Liver (tissue), 9 donors: ENCODE measurements around the gene KRT8. TPM values are rescaled to one million over a fixed set of nuclear protein-coding genes. Genes with fewer than 3 reads are reported as not detected.

ENCODE experiments used
- DNase-seq: peaks from one replicate; pipeline ENCODE4 v3.0.0-alpha.2; 2017; ENCODE audit warnings: low spot score
- H3K27ac ChIP-seq, 2 donors: one replicate each; pipeline ENCODE4 v1.7.0; 2013; ENCODE audit warnings: inconsistent platforms in 2 of 2, low read length in 2 of 2, control low read depth in 1 of 2, low read depth in 1 of 2, mild to moderate bottlenecking in 1 of 2
- H3K27me3 ChIP-seq, 4 donors: one replicate each; pipeline versions ENCODE4 v1.6.1 to v1.7.0; 2013; ENCODE audit warnings: low read length in 3 of 4, inconsistent platforms in 1 of 4, mild to moderate bottlenecking in 1 of 4, moderate library complexity in 1 of 4; ENCODE audit not compliant: control insufficient read depth in 4 of 4, insufficient read depth in 4 of 4
- H3K36me3 ChIP-seq, 4 donors: one replicate each; pipeline versions ENCODE4 v1.6.1 to v1.7.0; 2013; ENCODE audit warnings: low read length in 3 of 4, mild to moderate bottlenecking in 3 of 4, low read depth in 1 of 4, moderate library complexity in 1 of 4; ENCODE audit not compliant: control insufficient read depth in 4 of 4, insufficient read depth in 3 of 4
- H3K4me1 ChIP-seq, 4 donors: one replicate each; pipeline versions ENCODE4 v1.6.1 to v1.7.0; 2013; ENCODE audit warnings: low read length in 3 of 4, mild to moderate bottlenecking in 3 of 4, moderate library complexity in 1 of 4; ENCODE audit not compliant: control insufficient read depth in 4 of 4, insufficient read depth in 4 of 4
- H3K4me3 ChIP-seq, 3 donors: one replicate each; pipeline versions ENCODE4 v1.6.1 to v1.7.0; 2013; ENCODE audit warnings: low read length in 3 of 3, control low read depth in 1 of 3, low read depth in 1 of 3, mild to moderate bottlenecking in 1 of 3
- H3K9ac ChIP-seq, 2 donors: one replicate each; pipeline ENCODE4 v1.7.0; 2013; ENCODE audit warnings: low read length in 2 of 2, mild to moderate bottlenecking in 2 of 2, moderate library complexity in 2 of 2, control low read depth in 1 of 2, low read depth in 1 of 2
- H3K9me3 ChIP-seq, 4 donors: one replicate each; pipeline versions ENCODE4 v1.6.1 to v1.7.0; 2013; ENCODE audit warnings: low read length in 3 of 4; ENCODE audit not compliant: control insufficient read depth in 4 of 4
- ATF3 ChIP-seq: IDR thresholded peaks from 2 replicates; pipeline ENCODE4 v1.6.1; 2016; ENCODE audit warnings: antibody characterized with exemption
- CTCF ChIP-seq: fragments of 150-350 bp; IDR thresholded peaks from 2 replicates; pipeline ENCODE4 v1.5.1; 2017; ENCODE audit warnings: improper control_type of control experiment, low read depth, low read length; ENCODE audit not compliant: missing input control
- FOXA1 ChIP-seq: IDR thresholded peaks from 2 replicates; pipeline ENCODE4 v1.6.1; 2016; ENCODE audit warnings: antibody characterized with exemption
- FOXA2 ChIP-seq: IDR thresholded peaks from 2 replicates; pipeline ENCODE4 v1.6.1; 2016; ENCODE audit warnings: antibody characterized with exemption
- GABPA ChIP-seq, 2 donors: IDR thresholded peaks in 1 of 2; conservative IDR thresholded peaks in 1 of 2; 2 replicates each; pipeline ENCODE4 v1.6.1; 2016; ENCODE audit warnings: antibody characterized with exemption in 2 of 2, mild to moderate bottlenecking in 1 of 2, moderate library complexity in 1 of 2
- HNF4A ChIP-seq, 2 donors: conservative IDR thresholded peaks; 2 replicates each; pipeline ENCODE4 v1.6.1; 2016; ENCODE audit warnings: antibody characterized with exemption in 2 of 2, mild to moderate bottlenecking in 2 of 2
- HNF4G ChIP-seq: IDR thresholded peaks from 2 replicates; pipeline ENCODE4 v1.6.1; 2016; ENCODE audit warnings: antibody characterized with exemption
- JUND ChIP-seq, 2 donors: IDR thresholded peaks; 2 replicates each; pipeline ENCODE4 v1.6.1; 2016; ENCODE audit warnings: antibody characterized with exemption in 2 of 2
- MAX ChIP-seq: IDR thresholded peaks from 2 replicates; pipeline ENCODE4 v1.6.1; 2016; ENCODE audit warnings: antibody characterized with exemption
- REST ChIP-seq: IDR thresholded peaks from 2 replicates; pipeline ENCODE4 v1.6.1; 2016; ENCODE audit warnings: antibody characterized with exemption, mild to moderate bottlenecking
- RXRA ChIP-seq, 2 donors: IDR thresholded peaks; 2 replicates each; pipeline ENCODE4 v1.6.1; 2017 to 2018; ENCODE audit warnings: antibody characterized with exemption in 2 of 2, mild to moderate bottlenecking in 1 of 2
- SP1 ChIP-seq: IDR thresholded peaks from 2 replicates; pipeline ENCODE4 v1.6.1; 2018; ENCODE audit warnings: antibody characterized with exemption, mild to moderate bottlenecking
- TAF1 ChIP-seq: conservative IDR thresholded peaks from 2 replicates; pipeline ENCODE4 v1.6.1; 2016; ENCODE audit warnings: antibody characterized with exemption, mild to moderate bottlenecking
- YY1 ChIP-seq: IDR thresholded peaks from 2 replicates; pipeline ENCODE4 v1.6.1; 2016; ENCODE audit warnings: antibody characterized with exemption, mild to moderate bottlenecking
- ZBTB33 ChIP-seq: IDR thresholded peaks from 2 replicates; pipeline ENCODE4 v1.6.1; 2016; ENCODE audit warnings: antibody characterized with exemption
- WGBS: extraction: QIAGEN DNeasy Blood & Tissue Kit; methylation state at CpG from one replicate; pipeline ENCODE4 v1.1.7; 2013; 5-methylcytosine and 5-hydroxymethylcytosine counted together
- polyA plus RNA-seq, 2 donors: library from polyadenylated mRNA; stranded (reverse) in 1 of 2; unstranded in 1 of 2; fragments of 200-250 nt in 1 of 2; fragments of >200 nt in 1 of 2; fragmentation: Nextera tagmentation in 1 of 2; extraction: Ambion mirVana in 1 of 2; gene quantifications; one replicate each; pipeline versions ENCODE4 v1.2.1 to v1.2.3, GENCODE V29; 2013 to 2015
- total RNA-seq, 2 donors: library from RNA; depleted of rRNA; stranded (reverse); fragments of >200 nt; gene quantifications; one replicate each; pipeline ENCODE4 v1.2.3, GENCODE V29; 2014
- donor health status: healthy.
- donor health status: healthy.
- donor health status: healthy.
- donor health status: healthy.
- donor health status: healthy.

The KRT8 gene
- total and polyA plus RNA-seq, 4 donors: 128 to 383 (median 198) TPM

GRCh38 chr12:52907092-52907810 lies 2.4 kb upstream of the KRT8 start:
- TF ChIP-seq FOXA1: no peak
- no peak for TF ChIP-seq ZBTB33
- no peak for TF ChIP-seq FOXA2
- no peak for TF ChIP-seq YY1
- TF ChIP-seq JUND (IDR thresholded peaks at IDR 0.05): no peak
- no peak for TF ChIP-seq GABPA (IDR thresholded peaks at IDR 0.05 in 1 of 2, conservative IDR thresholded peaks at IDR 0.05 in 1 of 2)
- no peak for TF ChIP-seq SP1
- TF ChIP-seq TAF1: no peak
- TF ChIP-seq HNF4A (conservative IDR thresholded peaks at IDR 0.05): no peak
- TF ChIP-seq MAX: no peak
- H3K9me3 ChIP-seq: no peaks in the 10 kb centered on the region
- peak; percentile 52 for DNase-seq
- peak overlapping the region; percentile 55 to 75 for H3K27ac ChIP-seq
- no peak overlapping the region for H3K4me3 ChIP-seq
- no peaks in the 10 kb centered on the region for H3K27me3 ChIP-seq
- H3K36me3 ChIP-seq: peaks cover 0 to under 1% (median 0%) of the 10 kb centered on the region in 4 donors
- H3K4me1 ChIP-seq: peaks cover 0 to 21% (median 8%) of the 10 kb centered on the region in 4 donors
- 48% methylated on average over 7 of the region's 7 CpGs for WGBS
- H3K9ac ChIP-seq: no peak overlapping the region

GRCh38 chr12:52906191-52906601 lies 1.3 kb upstream of the KRT8 start:
- Histone ChIP-seq H3K4me1 (peaks cover 0 to 32% (median 11%) of the 10 kb centered on the region in 4 donors), H3K9ac (no peak overlapping the region), H3K27ac (peak overlapping the region in 1 of 2 donors; percentile 32), H3K36me3 (peaks cover 2 to 9% (median 7%) of the 10 kb centered on the region in 4 donors), H3K9me3 (no peaks in the 10 kb centered on the region), H3K4me3 (no peak overlapping the region), H3K27me3 (no peaks in the 10 kb centered on the region)
- DNase-seq: no peak
- 90% methylated on average over 7 of the region's 7 CpGs for WGBS
- TF ChIP-seq MAX (no peak), CTCF (no peak), FOXA2 (no peak), JUND (IDR thresholded peaks at IDR 0.05) (no peak), ATF3 (no peak), GABPA (IDR thresholded peaks at IDR 0.05 in 1 of 2, conservative IDR thresholded peaks at IDR 0.05 in 1 of 2) (no peak), RXRA (IDR thresholded peaks at IDR 0.05) (no peak), HNF4G (no peak), REST (no peak), YY1 (no peak), TAF1 (no peak)
